Tibial artery (tissue), 4 donors: ENCODE measurements around the gene PXMP2.

Experiments
- DNase-seq, 2 donors: peaks; one replicate each; pipeline ENCODE4 v3.0.0-alpha.2; 2019
- H3K27ac ChIP-seq, 2 donors: fragments of 200-600 bp; sonication (generic) in 1 of 2; 1 replicate in 1 of 2; 2 replicates in 1 of 2; pipeline ENCODE4 v1.5.1; 2018 to 2019; ENCODE audit warnings: mild to moderate bottlenecking in 1 of 2
- H3K27me3 ChIP-seq, 2 donors: fragments of 200-600 bp; sonication (generic) in 1 of 2; one replicate each; pipeline versions ENCODE4 v1.5.1 to v1.6.0; 2016 to 2019
- H3K36me3 ChIP-seq, 3 donors: fragments of 200-600 bp; sonication (generic) in 2 of 3; one replicate each; pipeline ENCODE4 v1.5.1; 2016 to 2019; ENCODE audit warnings: mild to moderate bottlenecking in 2 of 3
- H3K4me1 ChIP-seq, 4 donors: fragments of 200-600 bp; sonication (generic) in 2 of 4; 1 replicate in 3 of 4; 2 replicates in 1 of 4; pipeline ENCODE4 v1.5.1; 2016 to 2019
- H3K4me3 ChIP-seq, 2 donors: fragments of 200-600 bp; sonication (generic) in 1 of 2; 1 replicate in 1 of 2; 2 replicates in 1 of 2; pipeline ENCODE4 v1.5.1; 2018 to 2019; ENCODE audit warnings: mild to moderate bottlenecking in 2 of 2
- H3K9me3 ChIP-seq, 3 donors: fragments of 200-600 bp; sonication (generic) in 1 of 3; one replicate each; pipeline ENCODE4 v1.5.1; 2016 to 2019
- intact Hi-C: fragments of 100-400 bp; cut with DNase I; formaldehyde crosslinking; loops from one replicate; pipeline ENCODE4 v1.15.0; 2023; ENCODE audit warnings: low total_unique reads
- TF ChIP-seq, protein P1 (sequence below), 2 experiments: fragments of 200-600 bp in 1 of 2; fragments of 450-650 bp in 1 of 2; IDR thresholded peaks; one replicate each; pipeline ENCODE4 v1.5.1; 2017 to 2019; ENCODE audit warnings: antibody characterized with exemption in 2 of 2, mild to moderate bottlenecking in 1 of 2, moderate library complexity in 1 of 2

PXMP2 gene

DNA sequence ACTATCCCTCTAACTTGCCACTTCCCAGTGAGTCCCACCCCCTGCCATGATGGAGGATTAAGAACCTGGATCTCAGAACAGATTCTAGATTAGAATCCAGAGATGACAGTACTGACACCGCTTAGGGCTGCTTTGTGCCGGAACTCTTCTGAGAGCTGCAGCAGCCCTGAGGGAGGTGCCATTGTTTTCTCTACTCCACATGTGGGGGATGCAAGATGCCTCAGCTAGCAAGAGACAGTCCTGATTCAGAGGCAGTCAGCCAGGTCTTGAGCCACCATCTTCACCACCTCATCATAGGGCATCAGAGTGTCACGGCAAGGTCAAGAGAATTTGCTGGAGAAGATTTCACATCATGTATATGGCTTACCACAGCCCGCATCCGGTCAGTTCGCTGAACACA is 19.9 kb downstream of the PXMP2 start:
- TF ChIP-seq, protein P1, sequence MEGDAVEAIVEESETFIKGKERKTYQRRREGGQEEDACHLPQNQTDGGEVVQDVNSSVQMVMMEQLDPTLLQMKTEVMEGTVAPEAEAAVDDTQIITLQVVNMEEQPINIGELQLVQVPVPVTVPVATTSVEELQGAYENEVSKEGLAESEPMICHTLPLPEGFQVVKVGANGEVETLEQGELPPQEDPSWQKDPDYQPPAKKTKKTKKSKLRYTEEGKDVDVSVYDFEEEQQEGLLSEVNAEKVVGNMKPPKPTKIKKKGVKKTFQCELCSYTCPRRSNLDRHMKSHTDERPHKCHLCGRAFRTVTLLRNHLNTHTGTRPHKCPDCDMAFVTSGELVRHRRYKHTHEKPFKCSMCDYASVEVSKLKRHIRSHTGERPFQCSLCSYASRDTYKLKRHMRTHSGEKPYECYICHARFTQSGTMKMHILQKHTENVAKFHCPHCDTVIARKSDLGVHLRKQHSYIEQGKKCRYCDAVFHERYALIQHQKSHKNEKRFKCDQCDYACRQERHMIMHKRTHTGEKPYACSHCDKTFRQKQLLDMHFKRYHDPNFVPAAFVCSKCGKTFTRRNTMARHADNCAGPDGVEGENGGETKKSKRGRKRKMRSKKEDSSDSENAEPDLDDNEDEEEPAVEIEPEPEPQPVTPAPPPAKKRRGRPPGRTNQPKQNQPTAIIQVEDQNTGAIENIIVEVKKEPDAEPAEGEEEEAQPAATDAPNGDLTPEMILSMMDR (IDR thresholded peaks at IDR 0.05): no peak
- DNase-seq: no peak
- Histone ChIP-seq H3K4me1 (peaks cover 0 to 19% (median 14%) of the 10 kb centered on the region in 4 donors), H3K27ac (no peak overlapping the region), H3K36me3 (peaks cover 14 to 38% (median 16%) of the 10 kb centered on the region in 3 donors), H3K4me3 (no peak overlapping the region), H3K27me3 (no peaks in the 10 kb centered on the region), H3K9me3 (no peaks in the 10 kb centered on the region)
- intact Hi-C loops: no loop called here

DNA sequence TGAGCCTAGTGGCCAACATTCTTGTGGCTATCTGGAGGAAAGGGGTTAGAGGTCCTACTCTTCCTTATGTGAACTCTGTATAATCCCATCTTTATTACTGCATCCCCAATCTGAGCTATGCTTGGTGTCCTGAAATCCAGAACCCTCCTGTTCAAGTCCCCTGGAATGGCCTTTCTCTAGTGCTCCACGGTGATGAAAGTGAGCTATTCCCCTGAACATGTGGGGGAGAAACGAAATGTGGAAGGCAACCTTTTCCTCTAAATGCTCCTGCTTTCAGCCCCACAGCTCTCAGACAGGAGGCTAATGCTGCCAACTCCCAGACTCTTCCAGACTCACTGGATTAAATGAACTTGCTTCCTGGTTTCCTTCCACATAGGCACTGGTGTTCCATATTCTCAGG is 20.8 kb downstream of the PXMP2 start:
- TF ChIP-seq, protein P1 (IDR thresholded peaks at IDR 0.05): no peak
- intact Hi-C loops: no loop called here
- H3K4me1 ChIP-seq: peaks cover 0 to 22% (median 16%) of the 10 kb centered on the region in 4 donors
- H3K36me3 ChIP-seq: peaks cover 10 to 31% (median 11%) of the 10 kb centered on the region in 3 donors
- no peak overlapping the region for H3K27ac ChIP-seq
- DNase-seq: no peak
- no peak overlapping the region for H3K4me3 ChIP-seq
- H3K27me3 ChIP-seq: no peaks in the 10 kb centered on the region
- no peaks in the 10 kb centered on the region for H3K9me3 ChIP-seq

DNA sequence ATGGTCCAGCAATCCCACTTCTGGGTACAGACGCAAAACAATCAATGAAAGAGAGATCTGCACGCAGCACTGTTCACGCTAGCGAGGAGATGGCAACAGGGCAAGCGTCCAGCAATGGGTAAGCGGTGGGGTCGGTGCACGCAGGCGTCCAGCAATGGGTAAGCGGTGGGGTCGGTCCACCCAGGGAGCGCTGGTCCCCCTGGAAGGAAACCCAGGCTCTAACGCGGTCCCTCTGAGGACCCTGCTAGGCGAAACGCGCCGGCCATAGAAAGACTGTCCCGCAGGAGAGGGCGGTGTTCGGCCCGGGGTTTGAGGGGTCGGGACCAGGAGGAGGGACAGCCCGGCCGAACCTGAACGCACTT is 22.6 kb downstream of the PXMP2 start:
- TF ChIP-seq, protein P1 (IDR thresholded peaks at IDR 0.05): no peak
- intact Hi-C loops: loop anchor here (2.0 to 10.0 kb wide), 2 partner anchors 23 to 55 kb away; partner anchors contain the start of genes ANKLE2, POLE and PXMP2
- H3K4me1 ChIP-seq: peaks cover 0 to 22% (median 16%) of the 10 kb centered on the region in 4 donors
- DNase-seq: no peak
- peak overlapping the region; percentile 79 to 97 for H3K4me3 ChIP-seq
- H3K36me3 ChIP-seq: peaks cover 0 to 17% (median 3%) of the 10 kb centered on the region in 3 donors
- no peaks in the 10 kb centered on the region for H3K9me3 ChIP-seq
- H3K27ac ChIP-seq: peak overlapping the region; percentile 64 to 72
- H3K27me3 ChIP-seq: no peaks in the 10 kb centered on the region

DNA sequence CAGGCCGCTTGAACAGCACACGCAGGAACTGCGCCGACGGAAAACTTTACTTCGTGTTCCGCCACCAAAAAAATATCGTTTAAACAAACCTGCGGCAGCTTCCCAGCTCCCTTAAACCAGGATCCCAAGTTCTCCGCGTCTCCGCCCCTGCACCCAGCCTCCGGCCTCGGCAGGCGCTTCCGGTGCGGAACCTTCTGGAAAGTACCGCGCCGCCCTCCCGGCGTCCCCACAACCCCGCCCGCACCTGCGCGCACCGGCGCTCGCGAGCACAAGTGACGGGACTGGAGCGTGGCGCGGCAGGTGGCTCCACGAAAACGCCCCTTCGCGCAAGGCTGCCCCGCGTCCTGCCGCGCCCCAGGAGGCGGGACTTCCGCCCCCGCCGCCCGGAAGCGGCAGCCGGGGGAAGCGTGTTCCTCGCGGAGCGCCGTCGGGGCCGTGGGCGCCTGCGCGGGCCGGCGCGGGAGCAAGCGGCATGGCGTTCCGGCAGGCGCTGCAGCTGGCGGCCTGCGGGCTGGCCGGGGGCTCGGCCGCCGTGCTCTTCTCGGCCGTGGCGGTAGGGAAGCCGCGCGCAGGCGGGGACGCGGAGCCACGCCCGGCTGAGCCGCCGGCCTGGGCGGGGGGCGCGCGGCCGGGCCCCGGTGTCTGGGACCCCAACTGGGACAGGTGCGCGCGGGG is 23.2 kb downstream of the PXMP2 start, which contains the start of gene PGAM5:
Gene PGAM5, plus strand, starts transcription at position 438 of the 675 bp plus-strand sequence. Its CDS starts 35 bp downstream, at position 473.
- intact Hi-C loops: loop anchor here (2.0 to 10.0 kb wide), 2 partner anchors 24 to 54 kb away; partner anchors contain the start of genes ANKLE2, POLE and PXMP2
- Histone ChIP-seq H3K27ac (peak within 1 kb of the TSS; percentile 64 to 72), H3K9me3 (no peaks in the 10 kb centered on the region), H3K27me3 (no peaks in the 10 kb centered on the region), H3K36me3 (peaks cover 0 to 15% (median 8%) of the 10 kb centered on the region in 3 donors), H3K4me1 (peaks cover 0 to 22% (median 16%) of the 10 kb centered on the region in 4 donors), H3K4me3 (peak within 1 kb of the TSS; percentile 79 to 97)
- DNase-seq: peak; percentile 65 to 87
- TF ChIP-seq, protein P1 (IDR thresholded peaks at IDR 0.05): no peak

DNA sequence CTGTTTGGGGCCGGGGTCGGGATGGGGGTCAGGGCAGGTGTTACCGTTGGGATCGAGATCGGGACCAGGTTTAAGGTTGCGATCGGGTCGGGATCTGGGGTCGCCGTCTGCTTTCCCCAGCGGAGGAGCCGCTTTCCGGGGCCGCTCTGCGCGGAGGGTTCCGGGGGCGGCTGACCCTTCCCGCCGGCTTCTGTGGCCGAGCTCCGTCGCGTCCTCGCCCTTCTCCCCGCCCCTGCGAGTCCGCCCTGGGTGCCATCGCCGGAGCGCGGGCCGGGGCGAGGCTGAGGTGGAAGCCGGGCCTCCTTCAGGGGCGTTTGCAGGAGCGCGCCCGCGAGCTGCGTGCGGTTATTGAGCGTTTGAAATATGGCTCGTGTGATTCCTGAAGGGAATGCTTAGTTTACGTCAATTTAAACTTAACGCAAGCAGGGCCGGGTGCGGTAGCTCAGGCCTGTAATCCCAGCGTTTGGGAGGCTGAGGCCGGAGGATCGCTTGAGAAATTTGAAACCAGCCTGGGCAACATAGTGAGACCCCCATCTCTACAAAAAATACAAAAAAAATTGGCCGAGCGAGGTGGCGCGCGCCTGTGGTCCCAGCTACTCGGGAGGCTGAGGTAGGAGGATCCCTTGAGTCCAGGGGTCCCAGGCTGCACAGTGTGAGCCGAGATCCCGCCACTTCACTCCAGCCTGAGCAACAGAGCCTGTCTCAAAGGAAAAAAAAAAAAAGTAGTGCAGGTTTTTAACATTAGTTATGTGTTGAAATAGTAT is 23.9 kb downstream of the PXMP2 start:
- no peak for DNase-seq
- Histone ChIP-seq H3K27me3 (no peaks in the 10 kb centered on the region), H3K9me3 (no peaks in the 10 kb centered on the region), H3K4me3 (peak overlapping the region; percentile 79 to 97), H3K4me1 (peaks cover 0 to 22% (median 16%) of the 10 kb centered on the region in 4 donors), H3K36me3 (peaks cover 7 to 18% (median 14%) of the 10 kb centered on the region in 3 donors), H3K27ac (peak overlapping the region; percentile 26 to 64)
- intact Hi-C loops: loop anchor here (2.0 to 10.0 kb wide), 2 partner anchors 24 to 54 kb away; partner anchors contain the start of genes ANKLE2, POLE and PXMP2
- TF ChIP-seq, protein P1 (IDR thresholded peaks at IDR 0.05): no peak
